Effector CD4-positive, alpha-beta T cell (primary cell): Measurements from ENCODE around the gene SRR.
A peak's percentile ranks its signal among the peaks of the same experiment; 100 is the strongest.
"Not testable (repeated sequence)": the region's sequence is repeated elsewhere in the genome, so short reads cannot be mapped to it uniquely, and the experiment has no call there.

Source experiments
- DNase-seq: peaks from one replicate; pipeline ENCODE4 v3.0.0-alpha.2; 2020
- total RNA-seq: gene quantifications from one replicate; lab custom pipeline; 2026; lab: John Stamatoyannopoulos, UW

SRR gene
- total RNA-seq: 2.6 reads per million, percentile 8 among the genes with 10 or more reads in this experiment

DNA sequence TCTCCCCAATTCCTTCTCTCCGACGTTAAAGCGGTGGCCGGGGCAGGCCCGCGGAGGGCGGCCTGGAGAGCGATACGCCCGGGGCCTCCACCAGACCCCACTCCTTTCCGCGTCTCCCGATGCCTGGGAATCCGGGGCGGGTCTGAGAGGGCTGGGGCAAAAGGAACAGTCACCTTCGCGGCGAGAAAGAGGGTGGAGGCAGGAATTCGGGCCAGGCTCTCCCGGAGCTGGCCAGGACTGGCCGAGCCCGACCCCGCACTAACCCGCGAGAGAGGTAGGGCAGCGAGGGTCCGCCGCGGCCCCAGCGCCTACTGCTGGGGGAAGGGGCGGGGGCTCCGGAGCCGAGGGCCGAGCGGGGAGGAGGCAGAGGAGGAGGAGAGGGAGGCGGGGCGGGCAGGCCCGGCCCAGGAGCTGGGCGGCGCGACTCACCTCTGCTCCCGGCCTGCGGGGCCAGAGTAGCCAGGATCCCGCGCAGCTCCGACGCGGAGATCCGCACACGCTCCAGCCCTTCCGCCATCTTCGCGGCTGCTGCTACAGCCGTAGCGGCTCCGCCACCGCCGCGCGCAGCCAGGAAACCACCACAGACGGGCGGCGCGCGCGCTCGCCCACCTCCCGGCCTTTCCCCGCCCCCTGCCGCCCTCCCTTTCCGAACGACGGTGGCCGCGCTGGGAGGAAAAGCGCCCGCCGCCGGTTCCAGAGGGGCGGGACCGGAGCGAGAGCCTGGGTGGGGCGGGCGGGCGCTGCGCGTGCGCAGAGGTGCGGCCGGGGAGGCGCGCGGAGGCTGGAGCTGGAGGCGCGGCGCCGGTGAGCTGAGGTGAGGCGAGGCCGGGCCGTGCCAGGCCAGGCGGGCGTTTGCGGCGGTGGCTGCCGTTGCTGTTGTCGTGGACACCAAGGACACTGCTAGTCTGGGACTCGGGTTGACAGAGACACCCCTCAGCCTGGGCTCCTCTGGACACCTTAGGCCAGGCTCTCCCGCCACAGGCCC is at the start of gene SRR, which contains the start of gene SMG6:
SRR (plus strand) TSS at position 747 of the 985 bp plus-strand sequence. CDS start 11,611 bp downstream, outside the sequence.
SMG6 (minus strand) TSS at position 582 of the 985 bp plus-strand sequence; CDS start at position 517, 65 bp downstream.
- DNase-seq: peak; percentile 93

DNA sequence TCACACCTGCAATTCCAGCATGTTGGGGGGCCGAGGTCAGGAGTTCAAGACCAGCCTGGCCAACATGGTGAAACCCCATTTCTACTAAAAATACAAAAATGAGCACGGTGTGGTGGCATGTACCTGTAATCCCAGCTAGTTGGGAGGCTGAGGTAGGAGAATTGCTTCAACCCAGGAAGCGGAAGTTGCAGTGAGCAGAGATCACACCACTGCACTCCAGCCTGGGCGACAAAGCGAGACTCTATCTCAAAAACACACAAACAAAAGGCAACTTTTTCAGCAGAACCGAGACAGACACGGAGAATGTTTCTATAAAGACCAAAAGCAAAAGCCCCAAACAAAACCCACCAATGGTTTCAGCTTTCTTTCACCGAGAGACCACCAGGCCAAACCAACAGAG is 44.9 kb upstream of the SRR start:
- not testable (repeated sequence) for DNase-seq

GRCh38 chr17:2259769-2260536 is 43.8 kb upstream of the SRR start:
- peak; percentile 35 for DNase-seq

DNA sequence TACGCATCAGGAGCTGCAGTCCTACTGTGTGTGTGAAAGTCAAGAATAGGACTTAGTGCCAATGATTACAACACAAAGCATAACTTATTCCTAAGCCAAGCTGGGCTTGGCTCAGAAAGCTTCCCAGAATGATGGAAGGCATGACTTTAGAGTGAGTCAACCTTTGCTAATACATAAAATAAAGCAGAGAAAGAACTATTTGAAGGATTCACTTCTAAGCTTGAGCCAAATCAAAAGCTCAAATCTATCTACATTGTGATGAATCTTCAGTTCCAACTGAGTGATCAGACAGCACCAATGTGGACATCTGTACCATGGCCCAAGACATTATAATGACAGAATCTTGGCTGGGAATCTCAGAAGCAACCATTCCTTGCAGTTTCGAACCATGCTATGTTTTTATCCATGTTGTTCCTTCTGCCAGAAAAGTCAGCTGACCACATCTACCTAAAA is 41.6 kb upstream of the SRR start:
- DNase-seq: no peak

DNA sequence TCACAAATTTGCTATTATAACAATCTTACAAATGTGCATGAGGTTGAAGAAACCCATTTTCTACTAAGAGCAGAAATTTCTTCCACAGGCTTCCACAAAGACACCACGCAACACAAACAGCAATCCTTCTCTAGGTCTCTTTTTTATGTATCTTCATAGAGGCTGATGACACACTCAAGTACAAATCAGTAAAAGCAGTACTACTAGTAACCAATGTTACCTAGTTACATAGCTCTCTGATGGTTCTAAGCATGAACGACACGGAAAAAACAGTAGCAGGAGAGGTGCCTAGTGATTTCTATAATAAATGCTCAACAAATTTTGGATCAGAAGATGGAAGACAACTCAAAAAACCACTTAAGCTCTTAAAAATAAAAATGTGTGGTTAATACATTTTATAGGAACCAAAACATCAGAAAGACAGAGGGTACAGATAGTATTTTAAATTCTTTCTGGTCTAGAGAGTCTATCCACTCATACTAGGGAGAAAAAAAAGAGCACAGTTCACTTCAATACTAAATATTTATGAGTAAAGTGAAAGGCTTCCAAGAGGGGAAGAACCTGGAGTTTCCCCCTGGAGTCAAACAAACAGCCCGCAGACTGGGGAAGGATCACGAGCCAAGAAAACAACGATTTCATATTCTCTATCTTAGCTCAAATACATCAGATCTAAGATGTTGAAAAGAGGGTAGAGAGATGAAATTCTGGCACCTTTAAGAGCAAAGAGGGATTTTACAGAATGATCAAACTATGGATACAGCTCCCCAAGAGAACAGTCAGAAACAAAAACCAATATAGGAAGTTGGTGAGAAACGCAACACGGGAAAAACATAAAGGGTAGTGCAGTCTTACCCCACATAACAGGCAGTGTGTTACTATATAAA is 40.3 kb upstream of the SRR start:
- DNase-seq: no peak

DNA sequence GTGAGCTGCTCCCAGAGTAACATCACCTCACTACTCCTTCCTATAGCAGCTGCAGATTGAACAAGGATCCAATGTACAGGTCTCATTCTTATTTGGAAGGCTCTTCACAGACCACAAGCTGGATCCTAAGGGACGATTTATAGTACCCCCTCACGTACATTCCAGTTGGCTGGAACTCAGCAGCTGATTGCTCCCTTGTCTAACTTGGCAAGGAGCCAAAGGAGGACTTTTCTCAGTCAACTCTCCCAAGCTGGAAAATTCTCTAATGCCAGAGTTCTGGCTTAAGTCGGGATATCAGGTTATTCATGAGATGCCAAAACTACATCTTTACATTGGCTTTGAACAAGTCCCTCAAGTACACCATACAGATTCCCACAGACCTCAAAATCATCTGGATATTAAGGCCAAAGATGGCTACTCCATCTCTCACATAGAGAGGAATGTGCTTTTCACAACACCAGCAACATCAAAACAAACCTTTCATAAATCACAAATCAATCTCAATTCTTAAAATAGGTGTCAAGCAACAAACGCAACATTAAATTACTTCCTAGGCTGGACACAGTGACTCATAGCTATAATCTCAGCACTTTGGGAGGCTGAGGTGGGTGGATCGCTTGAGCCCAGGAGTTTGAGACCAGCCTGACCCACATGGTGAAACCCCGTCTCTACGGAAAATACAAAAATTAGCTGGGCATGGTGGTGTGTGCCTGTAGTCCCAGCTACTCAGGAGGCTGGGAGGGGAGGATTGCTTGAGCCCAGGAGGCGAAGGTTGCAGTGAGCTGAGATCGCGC is 39.5 kb upstream of the SRR start:
- no peak for DNase-seq

DNA sequence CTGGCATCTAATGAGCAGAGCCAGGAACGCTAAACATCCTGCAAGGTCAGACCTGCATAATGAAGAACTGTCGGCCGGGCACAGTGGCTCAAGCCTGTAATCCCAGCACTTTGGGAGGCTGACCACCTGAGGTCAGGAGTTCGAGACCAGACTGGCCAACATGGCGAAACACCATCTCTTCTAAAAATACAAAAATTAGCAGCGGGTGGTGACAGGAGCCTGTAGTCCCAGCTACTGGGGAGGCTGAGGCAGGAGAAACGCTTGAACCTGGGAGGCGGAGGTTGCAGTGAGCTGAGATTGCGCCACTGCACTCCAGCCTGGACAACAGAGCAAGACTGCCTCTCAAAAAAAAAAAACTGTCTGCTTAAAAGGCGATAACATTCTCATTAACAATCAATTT is 38.6 kb upstream of the SRR start:
- DNase-seq: not testable (repeated sequence)

- peak; percentile 80 for DNase-seq
Observed at GRCh38 chr17:2266045-2266864, 37.5 kb upstream of the SRR start.

GRCh38 chr17:2266865-2267228 is 36.9 kb upstream of the SRR start:
- DNase-seq: no peak

DNA sequence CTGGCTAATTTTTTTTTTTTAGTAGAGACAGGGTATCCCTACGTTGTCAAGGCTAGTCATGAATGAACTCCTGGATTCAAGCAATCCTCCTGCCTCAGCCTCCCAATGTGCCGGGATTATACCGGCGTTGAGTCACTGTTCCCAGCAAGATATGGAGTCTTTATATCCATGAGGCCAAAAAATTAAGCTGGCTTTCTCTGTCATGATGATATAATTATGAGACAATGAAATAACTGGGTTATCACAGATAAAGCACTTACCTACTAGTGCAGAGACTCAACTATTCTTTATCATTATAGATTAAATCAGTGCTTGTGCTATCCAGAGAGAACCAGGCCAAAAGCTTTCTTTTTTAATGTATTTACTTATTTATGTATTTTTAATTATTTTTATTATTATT is 36.4 kb upstream of the SRR start:
- DNase-seq: no peak

DNA sequence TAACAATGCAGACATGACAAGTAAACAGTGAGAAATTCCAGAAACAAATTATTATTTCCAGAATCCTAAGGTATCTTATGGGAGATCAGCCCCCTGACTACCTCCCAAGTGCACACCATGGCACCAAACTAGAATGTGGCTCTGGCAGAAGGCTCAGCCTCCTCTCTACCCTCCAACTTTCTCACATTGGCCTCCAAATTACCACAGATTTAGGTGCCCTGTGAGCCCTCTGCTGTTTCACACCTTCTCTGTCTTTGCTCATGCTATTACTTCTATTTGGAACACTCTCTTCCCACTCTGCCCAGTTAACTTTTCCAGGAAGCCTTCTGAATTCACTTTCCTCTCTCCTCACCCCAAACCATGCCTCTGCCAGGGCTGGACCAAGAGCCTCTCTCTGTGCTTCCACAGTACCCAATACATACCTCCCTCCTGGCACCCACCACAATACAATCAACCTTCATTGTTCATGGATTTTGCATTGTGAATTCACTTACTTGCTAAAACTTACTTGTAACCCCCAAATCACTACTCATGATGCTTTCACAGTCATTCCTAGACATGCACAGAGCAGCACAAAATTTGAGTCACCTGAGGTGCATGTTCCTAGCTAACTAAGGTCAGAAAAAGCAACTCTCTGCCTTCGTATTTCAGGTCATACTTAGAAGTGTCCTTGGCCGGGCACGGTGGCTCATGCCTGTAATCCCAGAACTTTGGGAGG is 31.6 kb upstream of the SRR start:
- DNase-seq: no peak

DNA sequence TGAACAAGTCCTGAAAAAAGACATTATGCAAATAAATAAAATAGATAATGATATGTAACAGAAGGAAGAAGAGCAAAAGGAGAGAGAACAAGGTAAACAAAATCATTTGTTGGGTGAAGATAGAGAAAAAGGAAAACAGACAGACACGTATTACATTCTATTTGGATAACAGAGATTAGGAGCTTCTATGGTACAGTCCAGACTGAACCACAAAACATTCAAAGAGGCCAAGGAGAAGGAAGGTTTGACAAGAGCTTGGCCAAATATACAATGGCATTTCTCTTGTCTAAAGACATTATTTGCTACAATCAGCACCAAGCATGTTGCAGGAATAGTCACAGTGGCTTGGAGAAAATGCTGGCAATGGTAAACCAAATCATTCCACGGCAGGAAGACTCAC is 29.3 kb upstream of the SRR start:
- no peak for DNase-seq

DNA sequence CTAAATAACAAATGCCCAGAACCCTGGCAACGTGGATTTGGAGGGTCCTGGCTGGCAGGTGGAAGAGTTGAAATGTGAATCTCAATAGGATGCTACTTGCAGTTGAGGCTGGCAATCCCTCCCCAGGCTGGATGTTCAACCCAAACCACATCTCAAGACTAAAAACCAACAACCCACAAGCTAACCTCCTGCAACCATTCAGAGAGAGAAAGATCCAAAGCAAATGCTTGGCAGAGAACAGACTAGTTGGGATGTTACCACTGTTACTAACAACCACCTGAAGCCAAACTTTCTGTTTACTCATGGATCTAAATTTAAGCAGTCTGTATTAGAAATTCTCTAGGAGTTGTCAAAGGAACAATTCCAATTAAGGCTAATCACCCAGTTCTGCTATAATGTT is 28.0 kb upstream of the SRR start:
- DNase-seq: no peak

- DNase-seq: no peak
Observed at GRCh38 chr17:2277429-2278170, 26.1 kb upstream of the SRR start.

DNA sequence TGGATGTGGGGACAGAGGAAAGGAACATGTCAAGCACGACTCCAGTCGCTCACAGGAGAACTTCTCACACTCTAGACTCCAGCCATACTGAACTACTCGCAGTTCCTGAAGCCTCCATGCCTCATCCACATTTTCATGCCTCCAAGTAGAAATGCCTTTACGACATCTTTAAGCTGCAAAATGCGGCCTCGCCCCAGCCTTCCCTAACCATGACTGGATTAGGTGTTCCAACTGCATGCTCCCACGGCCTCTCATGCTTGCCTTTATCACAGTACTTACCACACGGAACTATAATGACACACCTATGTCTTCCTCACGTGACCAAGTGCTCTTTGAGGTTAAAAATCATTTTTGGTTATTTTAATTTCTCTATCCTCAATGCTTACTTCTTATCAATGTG is 24.0 kb upstream of the SRR start:
- DNase-seq: no peak

DNA sequence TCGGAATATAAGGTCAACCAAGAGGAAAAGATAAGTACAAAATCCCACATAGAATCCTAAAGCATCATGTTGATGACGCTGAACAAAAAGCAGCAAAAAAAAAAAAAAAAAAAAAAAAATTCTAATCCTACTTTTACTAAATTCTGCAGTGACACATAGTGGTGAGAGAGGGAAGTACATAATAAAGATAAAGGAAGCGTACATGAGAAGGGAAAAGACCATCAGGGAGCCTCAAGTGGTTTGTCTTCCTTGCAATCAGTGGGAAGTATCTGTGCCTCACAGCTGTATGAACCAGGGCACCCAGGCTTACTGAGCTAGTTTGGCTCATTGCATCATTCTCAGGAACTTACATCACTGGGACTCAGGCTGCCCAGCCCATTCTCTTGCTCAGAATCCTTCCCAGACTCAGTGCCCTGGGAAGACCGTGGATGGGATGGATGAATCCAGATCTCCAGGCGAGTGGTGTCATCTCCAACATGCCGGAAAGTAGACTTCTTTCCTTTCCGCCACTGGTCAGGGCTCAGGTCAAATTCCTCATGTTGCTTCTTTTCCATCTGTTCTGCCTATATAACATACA is 21.4 kb upstream of the SRR start:
- DNase-seq: no peak

DNA sequence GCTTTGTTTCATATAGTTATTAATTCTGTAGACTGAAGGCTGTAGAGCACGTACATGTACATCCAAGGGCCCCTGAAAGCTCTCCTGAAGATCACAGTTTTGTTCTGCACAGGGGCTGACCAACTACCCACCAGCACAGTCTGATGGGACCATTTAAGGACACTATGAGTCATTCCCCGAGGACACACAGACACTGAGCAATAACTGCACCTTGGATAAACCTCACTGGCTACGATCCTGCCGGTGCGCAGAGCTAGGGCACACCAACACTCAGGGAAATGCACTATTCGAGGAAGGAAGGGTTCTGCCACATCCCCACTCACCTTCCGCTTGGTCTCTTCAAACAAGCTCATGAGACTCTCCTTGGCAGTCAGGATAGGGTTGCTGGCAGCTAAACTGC is 20.4 kb upstream of the SRR start:
- DNase-seq: no peak

DNA sequence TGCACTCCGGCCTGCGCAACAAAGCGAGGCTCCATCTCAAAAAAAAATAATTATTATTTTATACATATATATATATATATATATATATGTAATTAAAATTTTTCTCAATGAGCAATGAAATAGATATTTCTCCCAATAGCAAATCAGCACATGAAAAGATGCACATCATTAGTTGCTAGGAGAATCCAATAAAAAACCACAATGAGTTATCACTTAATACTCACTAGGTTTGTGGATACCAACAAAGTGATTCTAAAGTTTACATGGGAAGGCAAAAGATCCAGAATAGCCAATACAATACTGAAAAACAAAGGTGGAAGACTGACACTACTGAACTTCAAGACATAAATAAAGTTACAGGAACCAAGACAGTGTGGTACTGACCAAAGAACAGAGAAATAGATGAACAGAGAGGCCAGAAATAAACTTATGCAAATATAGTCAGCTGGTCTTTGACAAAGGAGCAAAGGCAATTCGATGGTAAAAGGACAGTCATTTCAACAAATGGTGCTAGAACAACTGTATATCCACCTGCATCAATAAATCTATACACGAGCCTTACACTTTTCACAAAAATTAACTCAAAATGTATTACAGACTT is 13.8 kb upstream of the SRR start:
- no peak for DNase-seq
